DOHH2 (cell line): ENCODE results near the gene CCN5.
A peak's percentile ranks its signal among the peaks of the same experiment; 100 is the strongest.

Experiments used
- H3F3A ChIP-seq: fragments of 200-600 bp; sonication (generic), shearing (Covaris generic); 2 replicates; pipeline ENCODE4 v1.6.0; 2016; ENCODE audit warnings: antibody characterized with exemption, mild to moderate bottlenecking; ENCODE audit not compliant: control insufficient read depth, insufficient read depth
- H3K27ac ChIP-seq: fragments of 200-600 bp; sonication (generic); 2 replicates; pipeline ENCODE4 v1.5.1; 2014; ENCODE audit warnings: low read depth, mild to moderate bottlenecking, low read length, moderate library complexity
- H3K27me3 ChIP-seq: fragments of 200-600 bp; sonication (generic); 2 replicates; pipeline ENCODE4 v1.6.1; 2014; ENCODE audit warnings: mild to moderate bottlenecking, low read length, mixed read lengths; ENCODE audit not compliant: control insufficient read depth
- H3K36me3 ChIP-seq: fragments of 200-600 bp; sonication (generic); 2 replicates; pipeline ENCODE4 v1.6.1; 2014; ENCODE audit warnings: mild to moderate bottlenecking, low read length, moderate library complexity, mixed read lengths; ENCODE audit not compliant: control insufficient read depth
- H3K4me1 ChIP-seq: fragments of 200-600 bp; sonication (generic); 2 replicates; pipeline ENCODE4 v1.6.1; 2014; ENCODE audit warnings: mild to moderate bottlenecking, low read length, mixed read lengths; ENCODE audit not compliant: control insufficient read depth
- H3K4me2 ChIP-seq: fragments of 200-600 bp; sonication (generic); 2 replicates; pipeline ENCODE4 v1.6.0; 2014; ENCODE audit warnings: mild to moderate bottlenecking, low read length, moderate library complexity
- H3K4me3 ChIP-seq: fragments of 200-600 bp; sonication (generic); 2 replicates; pipeline ENCODE4 v1.5.1; 2014; ENCODE audit warnings: mild to moderate bottlenecking, low read length, mixed read lengths
- H3K79me2 ChIP-seq: fragments of 200-600 bp; sonication (generic); 2 replicates; pipeline ENCODE4 v1.6.1; 2014; ENCODE audit warnings: mild to moderate bottlenecking, low read length, mixed read lengths; ENCODE audit not compliant: control insufficient read depth
- H3K9me2 ChIP-seq: fragments of 200-600 bp; sonication (generic); replicated peaks from 2 replicates; pipeline ENCODE4 v1.6.1; 2014; ENCODE audit warnings: mild to moderate bottlenecking, low read length, mixed read lengths; ENCODE audit not compliant: control insufficient read depth
- H3K9me3 ChIP-seq: fragments of 200-600 bp; sonication (generic); 2 replicates; pipeline ENCODE4 v1.6.1; 2014; ENCODE audit warnings: antibody characterized with exemption, low read length, mixed read lengths; ENCODE audit not compliant: control insufficient read depth, insufficient read depth
- H4K20me1 ChIP-seq: fragments of 200-600 bp; sonication (generic); 2 replicates; pipeline ENCODE4 v1.6.0; 2014; ENCODE audit warnings: low read depth, mild to moderate bottlenecking, antibody characterized with exemption, low read length, moderate library complexity; ENCODE audit not compliant: control insufficient read depth, insufficient read depth
- CTCF ChIP-seq: fragments of 200-600 bp; sonication (generic); IDR thresholded peaks from one replicate; pipeline ENCODE4 v1.5.1; 2014; ENCODE audit warnings: antibody characterized with exemption, mild to moderate bottlenecking, low read depth, low read length; ENCODE audit not compliant: poor library complexity, severe bottlenecking
- EZH2phosphoT487 ChIP-seq: fragments of 200-600 bp; sonication (generic); IDR thresholded peaks from 2 replicates; pipeline ENCODE4 v1.6.1; 2017; ENCODE audit warnings: borderline replicate concordance, mild to moderate bottlenecking, antibody characterized with exemption, low read length, moderate library complexity, mixed read lengths

The CCN5 gene

GRCh38 chr20:44743080-44743701 is 28.0 kb downstream of the CCN5 start:
- Histone ChIP-seq H3K9me3 (peaks cover 6% of the 10 kb centered on the region; the same call in 1 of the 2 replicates), H3K36me3 (no peaks in the 10 kb centered on the region), H3F3A (no peaks in the 10 kb centered on the region), H3K9me2 (no peaks in the 10 kb centered on the region), H3K4me1 (peaks cover 14% of the 10 kb centered on the region; the same call in 1 of the 2 replicates), H3K27ac (no peak overlapping the region), H3K4me3 (no peak overlapping the region), H4K20me1 (no peaks in the 10 kb centered on the region), H3K79me2 (no peaks in the 10 kb centered on the region), H3K27me3 (peaks cover 21% of the 10 kb centered on the region), H3K4me2 (no peak overlapping the region)
- TF ChIP-seq CTCF (no peak), EZH2phosphoT487 (no peak)

- Histone ChIP-seq H4K20me1 (no peaks in the 10 kb centered on the region), H3K36me3 (no peaks in the 10 kb centered on the region), H3F3A (no peaks in the 10 kb centered on the region), H3K4me3 (no peak overlapping the region), H3K4me2 (no peak overlapping the region), H3K27me3 (peaks cover 21% of the 10 kb centered on the region), H3K9me3 (peaks cover 2% of the 10 kb centered on the region; the same call in 1 of the 2 replicates), H3K9me2 (no peaks in the 10 kb centered on the region), H3K27ac (no peak overlapping the region), H3K79me2 (no peaks in the 10 kb centered on the region), H3K4me1 (peaks cover 8% of the 10 kb centered on the region; the same call in 1 of the 2 replicates)
- no peak for TF ChIP-seq CTCF
- no peak for TF ChIP-seq EZH2phosphoT487
These were observed 28.9 kb downstream of the CCN5 start for GRCh38 chr20:44743916-44744655.

- Histone ChIP-seq H3K4me1 (peaks cover 8% of the 10 kb centered on the region; the same call in 1 of the 2 replicates), H3K9me3 (no peaks in the 10 kb centered on the region), H3K4me2 (peak overlapping the region; percentile 49; the same call in 1 of the 2 replicates), H3K79me2 (no peaks in the 10 kb centered on the region), H3K27ac (no peak overlapping the region), H3K27me3 (peaks cover 21% of the 10 kb centered on the region), H4K20me1 (no peaks in the 10 kb centered on the region), H3K9me2 (no peaks in the 10 kb centered on the region), H3K4me3 (no peak overlapping the region), H3K36me3 (no peaks in the 10 kb centered on the region), H3F3A (no peaks in the 10 kb centered on the region)
- TF ChIP-seq EZH2phosphoT487 = no peak
- TF ChIP-seq CTCF = no peak
These were observed 30.0 kb downstream of the CCN5 start for GRCh38 chr20:44745122-44745597.
